K562 (cell line): ENCODE results near the gene TWSG1. TPM values are rescaled to one million over a fixed set of nuclear protein-coding genes. Genes with fewer than 3 reads are reported as not detected.

ENCODE experiments used
- ELF4 ChIP-seq: fragments of 450-650 bp; formaldehyde crosslinking; IDR thresholded peaks from 2 replicates; pipeline ENCODE4 v1.4.0; 2022; ENCODE audit warnings: missing genetic modification characterization
- FOXM1 ChIP-seq, 2 experiments: fragments of 450-650 bp in 1 of 2; sonication (generic) in 1 of 2; formaldehyde crosslinking in 1 of 2; IDR thresholded peaks; 2 replicates each; pipeline versions ENCODE4 v1.6.1 to v1.9.0; 2017 to 2022; ENCODE audit warnings: low read depth in 2 of 2, mild to moderate bottlenecking in 2 of 2, missing genetic modification reagents in 1 of 2, moderate library complexity in 1 of 2
- ID3 ChIP-seq, 2 experiments: fragments of 250-450 bp in 1 of 2; fragments of 450-650 bp in 1 of 2; sonication (Bioruptor Pico) in 1 of 2; IDR thresholded peaks; 2 replicates each; pipeline versions ENCODE4 v1.6.1 to v1.8.0; 2016 to 2021; ENCODE audit warnings: mild to moderate bottlenecking in 2 of 2, moderate library complexity in 2 of 2, missing compliant biosample characterization in 1 of 2, missing genetic modification characterization in 1 of 2
- KLF16 ChIP-seq: IDR thresholded peaks from 2 replicates; pipeline ENCODE4 v1.6.1; 2016; ENCODE audit warnings: antibody characterized with exemption
- MAFG ChIP-seq: fragments of 450-650 bp; conservative IDR thresholded peaks from 2 replicates; pipeline ENCODE4 v1.6.1; 2016; ENCODE audit warnings: missing genetic modification characterization, missing compliant biosample characterization
- MLLT1 ChIP-seq, 2 experiments: fragments of 450-650 bp; IDR thresholded peaks; 2 replicates each; pipeline ENCODE4 v1.6.1; 2016
- POLR2G ChIP-seq: fragments of 200-400 bp; formaldehyde crosslinking; IDR thresholded peaks from 2 replicates; pipeline ENCODE4 v1.6.1; 2017; ENCODE audit warnings: low read depth, mild to moderate bottlenecking, antibody characterized with exemption, low read length, moderate library complexity
- RBM15 ChIP-seq: fragments of 200-400 bp; formaldehyde crosslinking; IDR thresholded peaks from 2 replicates; pipeline ENCODE4 v1.6.1; 2018; ENCODE audit warnings: mild to moderate bottlenecking, low read length, moderate library complexity; ENCODE audit not compliant: insufficient read depth
- RFX5 ChIP-seq: IDR thresholded peaks from 2 replicates; pipeline ENCODE4 v1.6.1; 2011; ENCODE audit warnings: low read depth, mild to moderate bottlenecking, improper control_type of control experiment, low read length
- SMARCC2 ChIP-seq: fragments of 450-650 bp; IDR thresholded peaks from 2 replicates; pipeline ENCODE4 v1.6.1; 2017; ENCODE audit warnings: antibody characterized with exemption, moderate library complexity, mild to moderate bottlenecking, low read depth
- ZBTB33 ChIP-seq: sonication (generic); formaldehyde crosslinking; IDR thresholded peaks from 2 replicates; pipeline ENCODE4 v1.8.1; 2023; ENCODE audit warnings: mild to moderate bottlenecking, missing genetic modification reagents
- ZNF282 ChIP-seq: sonication (generic); formaldehyde crosslinking; IDR thresholded peaks from 2 replicates; pipeline ENCODE4 v1.8.1; 2023; ENCODE audit warnings: missing genetic modification reagents
- ZNF431 ChIP-seq: sonication (generic); formaldehyde crosslinking; IDR thresholded peaks from 2 replicates; pipeline ENCODE4 v1.8.0; 2022; ENCODE audit warnings: mild to moderate bottlenecking, missing genetic modification reagents
- polyA plus RNA-seq, 8 experiments: library from polyadenylated mRNA; depleted of rRNA in 4 of 8; stranded (reverse) in 5 of 8; unstranded in 3 of 8; fragments of >200 nt; fragmentation: Nextera tagmentation in 2 of 8; fragmentation: Illumina TruSeq in 1 of 8; extraction: Ambion mirVana in 2 of 8; extraction: Trizol in 1 of 8; gene quantifications; 2 replicates each; pipeline versions ENCODE4 v1.2.1 to v1.2.3, GENCODE V29; 2011 to 2014; ENCODE audit warnings: inconsistent platforms in 1 of 8, missing spikeins in 1 of 8
- total RNA-seq, 7 experiments: library from RNA; depleted of rRNA in 6 of 7; stranded (reverse); fragments of >200 nt in 6 of 7; fragmentation: Illumina TruSeq in 2 of 7; extraction: Trizol in 2 of 7; gene quantifications; 2 replicates each; pipeline versions ENCODE4 v1.2.1 to v1.2.3, GENCODE V29; 2011 to 2021; ENCODE audit warnings: low replicate concordance in 1 of 7
- TF ChIP-seq, protein P1 (sequence below): fragments of 200-800 bp; sonication (Bioruptor generic); IDR thresholded peaks from 2 replicates; pipeline ENCODE4 v1.6.1; 2017; ENCODE audit warnings: missing genetic modification characterization, missing compliant biosample characterization
- TF ChIP-seq, protein P2 (sequence below): fragments of 250-450 bp; sonication (Bioruptor Pico); IDR thresholded peaks from 2 replicates; pipeline ENCODE4 v1.4.0; 2020; ENCODE audit warnings: mild to moderate bottlenecking
- TF ChIP-seq, protein P3 (sequence below): sonication (generic); formaldehyde crosslinking; IDR thresholded peaks from 2 replicates; pipeline ENCODE4 v1.8.1; 2023; ENCODE audit warnings: mild to moderate bottlenecking, missing genetic modification reagents

Gene TWSG1
- total and polyA plus RNA-seq, 9 of the 15 experiments (the other 6 are each of a cell fraction or from before 2014, with no cell fraction given) = 10.4 to 37.2 (median 25.1) TPM

- TF ChIP-seq MLLT1 (IDR thresholded peaks at IDR 0.05) = peak in 1 of 2 experiments; percentile 43; a peak in 1 of 4 replicates
- no peak for TF ChIP-seq SMARCC2
- TF ChIP-seq KLF16 = no peak
- TF ChIP-seq, protein P1, sequence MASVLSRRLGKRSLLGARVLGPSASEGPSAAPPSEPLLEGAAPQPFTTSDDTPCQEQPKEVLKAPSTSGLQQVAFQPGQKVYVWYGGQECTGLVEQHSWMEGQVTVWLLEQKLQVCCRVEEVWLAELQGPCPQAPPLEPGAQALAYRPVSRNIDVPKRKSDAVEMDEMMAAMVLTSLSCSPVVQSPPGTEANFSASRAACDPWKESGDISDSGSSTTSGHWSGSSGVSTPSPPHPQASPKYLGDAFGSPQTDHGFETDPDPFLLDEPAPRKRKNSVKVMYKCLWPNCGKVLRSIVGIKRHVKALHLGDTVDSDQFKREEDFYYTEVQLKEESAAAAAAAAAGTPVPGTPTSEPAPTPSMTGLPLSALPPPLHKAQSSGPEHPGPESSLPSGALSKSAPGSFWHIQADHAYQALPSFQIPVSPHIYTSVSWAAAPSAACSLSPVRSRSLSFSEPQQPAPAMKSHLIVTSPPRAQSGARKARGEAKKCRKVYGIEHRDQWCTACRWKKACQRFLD (CRISPR knock-in tag) = no peak
- TF ChIP-seq MAFG (tag) = peak; percentile 51
- no peak for TF ChIP-seq FOXM1 (IDR thresholded peaks at IDR 0.05; ENCODE audit: low read depth)
- TF ChIP-seq FOXM1 (CRISPR knock-in tag; IDR thresholded peaks at IDR 0.05; ENCODE audit: low read depth) = no peak
- no peak for TF ChIP-seq ID3 (CRISPR knock-in tag; IDR thresholded peaks at IDR 0.05)
- peak; percentile 33; the same call in 1 of the 2 replicates for TF ChIP-seq ID3 (tag; IDR thresholded peaks at IDR 0.05)
- TF ChIP-seq, protein P2, sequence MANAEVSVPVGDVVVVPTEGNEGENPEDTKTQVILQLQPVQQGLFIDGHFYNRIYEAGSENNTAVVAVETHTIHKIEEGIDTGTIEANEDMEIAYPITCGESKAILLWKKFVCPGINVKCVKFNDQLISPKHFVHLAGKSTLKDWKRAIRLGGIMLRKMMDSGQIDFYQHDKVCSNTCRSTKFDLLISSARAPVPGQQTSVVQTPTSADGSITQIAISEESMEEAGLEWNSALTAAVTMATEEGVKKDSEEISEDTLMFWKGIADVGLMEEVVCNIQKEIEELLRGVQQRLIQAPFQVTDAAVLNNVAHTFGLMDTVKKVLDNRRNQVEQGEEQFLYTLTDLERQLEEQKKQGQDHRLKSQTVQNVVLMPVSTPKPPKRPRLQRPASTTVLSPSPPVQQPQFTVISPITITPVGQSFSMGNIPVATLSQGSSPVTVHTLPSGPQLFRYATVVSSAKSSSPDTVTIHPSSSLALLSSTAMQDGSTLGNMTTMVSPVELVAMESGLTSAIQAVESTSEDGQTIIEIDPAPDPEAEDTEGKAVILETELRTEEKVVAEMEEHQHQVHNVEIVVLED (CRISPR knock-in tag) = no peak
- peak; percentile 100 for TF ChIP-seq ZBTB33 (CRISPR knock-in tag)
- no peak for TF ChIP-seq ZNF431 (CRISPR knock-in tag)
- TF ChIP-seq RFX5 = no peak
- TF ChIP-seq RBM15 = no peak
- no peak for TF ChIP-seq ZNF282 (CRISPR knock-in tag)
- TF ChIP-seq, protein P3, sequence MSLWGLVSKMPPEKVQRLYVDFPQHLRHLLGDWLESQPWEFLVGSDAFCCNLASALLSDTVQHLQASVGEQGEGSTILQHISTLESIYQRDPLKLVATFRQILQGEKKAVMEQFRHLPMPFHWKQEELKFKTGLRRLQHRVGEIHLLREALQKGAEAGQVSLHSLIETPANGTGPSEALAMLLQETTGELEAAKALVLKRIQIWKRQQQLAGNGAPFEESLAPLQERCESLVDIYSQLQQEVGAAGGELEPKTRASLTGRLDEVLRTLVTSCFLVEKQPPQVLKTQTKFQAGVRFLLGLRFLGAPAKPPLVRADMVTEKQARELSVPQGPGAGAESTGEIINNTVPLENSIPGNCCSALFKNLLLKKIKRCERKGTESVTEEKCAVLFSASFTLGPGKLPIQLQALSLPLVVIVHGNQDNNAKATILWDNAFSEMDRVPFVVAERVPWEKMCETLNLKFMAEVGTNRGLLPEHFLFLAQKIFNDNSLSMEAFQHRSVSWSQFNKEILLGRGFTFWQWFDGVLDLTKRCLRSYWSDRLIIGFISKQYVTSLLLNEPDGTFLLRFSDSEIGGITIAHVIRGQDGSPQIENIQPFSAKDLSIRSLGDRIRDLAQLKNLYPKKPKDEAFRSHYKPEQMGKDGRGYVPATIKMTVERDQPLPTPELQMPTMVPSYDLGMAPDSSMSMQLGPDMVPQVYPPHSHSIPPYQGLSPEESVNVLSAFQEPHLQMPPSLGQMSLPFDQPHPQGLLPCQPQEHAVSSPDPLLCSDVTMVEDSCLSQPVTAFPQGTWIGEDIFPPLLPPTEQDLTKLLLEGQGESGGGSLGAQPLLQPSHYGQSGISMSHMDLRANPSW (CRISPR knock-in tag) = no peak
- 0 out of 2 replicates have a peak, but pooled peaks have one; percentile 45 for TF ChIP-seq POLR2G
- TF ChIP-seq ELF4 (CRISPR knock-in tag) = no peak
Measured at GRCh38 chr18:9403795-9404564, 69.4 kb downstream of the TWSG1 start (continued).
